Esophagus muscularis mucosa (tissue), 4 donors: Measurements from ENCODE around the gene CLDN5. TPM values are rescaled to one million over a fixed set of nuclear protein-coding genes. Genes with fewer than 3 reads are reported as not detected.

Source experiments
- DNase-seq: peaks from one replicate; pipeline ENCODE4 v3.0.0-alpha.2; 2017; ENCODE audit errors: extremely low spot score
- H3K27ac ChIP-seq, 4 donors: fragments of 200-600 bp; sonication (generic); replicated peaks in 1 of 4; 1 replicate in 3 of 4; 2 replicates in 1 of 4; pipeline ENCODE4 v1.5.1; 2016 to 2019; ENCODE audit warnings: mild to moderate bottlenecking in 1 of 4
- H3K27me3 ChIP-seq, 4 donors: fragments of 200-600 bp; sonication (generic); one replicate each; pipeline versions ENCODE4 v1.5.1 to v1.6.0; 2016 to 2019
- H3K36me3 ChIP-seq, 4 donors: fragments of 200-600 bp; sonication (generic); one replicate each; pipeline ENCODE4 v1.5.1; 2016 to 2019
- H3K4me1 ChIP-seq, 4 donors: fragments of 200-600 bp; sonication (generic); one replicate each; pipeline ENCODE4 v1.5.1; 2016 to 2019
- H3K4me3 ChIP-seq, 4 donors: fragments of 200-600 bp; sonication (generic); 1 replicate in 2 of 4; 2 replicates in 2 of 4; pipeline ENCODE4 v1.5.1; 2016 to 2019; ENCODE audit warnings: mild to moderate bottlenecking in 4 of 4, moderate library complexity in 1 of 4
- H3K9me3 ChIP-seq, 4 donors: fragments of 200-600 bp; sonication (generic); 1 replicate in 3 of 4; 2 replicates in 1 of 4; pipeline ENCODE4 v1.5.1; 2016 to 2019
- EP300 ChIP-seq: sonication (generic); formaldehyde crosslinking; IDR thresholded peaks from one replicate; pipeline ENCODE4 v1.6.1; 2017; ENCODE audit warnings: antibody characterized with exemption
- POLR2A ChIP-seq: fragments of 450-650 bp; IDR thresholded peaks from one replicate; pipeline ENCODE4 v1.6.1; 2017; ENCODE audit warnings: antibody characterized with exemption, moderate library complexity, mild to moderate bottlenecking, low read depth
- POLR2AphosphoS5 ChIP-seq, 2 donors: sonication (generic); formaldehyde crosslinking; IDR thresholded peaks; one replicate each; pipeline ENCODE4 v1.6.1; 2017; ENCODE audit warnings: antibody characterized with exemption in 2 of 2
- WGBS: methylation state at CpG from one replicate; pipeline ENCODE4 v1.1.5; 2018; 5-methylcytosine and 5-hydroxymethylcytosine counted together
- intact Hi-C: fragments of 100-400 bp; cut with DNase I; formaldehyde crosslinking; loops from one replicate; pipeline ENCODE4 v1.15.1; 2023
- total RNA-seq, 4 donors: library from RNA; depleted of rRNA; stranded (reverse); fragments of >200 nt; gene quantifications; one replicate each; pipeline versions ENCODE4 v1.1.0 to v1.2.1, GENCODE V29; 2016
- TF ChIP-seq, protein P1 (sequence below), 3 experiments: fragments of 200-600 bp in 2 of 3; fragments of 450-650 bp in 1 of 3; sonication (generic) in 2 of 3; IDR thresholded peaks; one replicate each; pipeline ENCODE4 v1.5.1; 2017 to 2019; ENCODE audit warnings: antibody characterized with exemption in 3 of 3, mild to moderate bottlenecking in 2 of 3, moderate library complexity in 1 of 3

Gene CLDN5
- total RNA-seq, 4 donors from 2014 or later = 39.9 to 209 (median 147) TPM

DNA sequence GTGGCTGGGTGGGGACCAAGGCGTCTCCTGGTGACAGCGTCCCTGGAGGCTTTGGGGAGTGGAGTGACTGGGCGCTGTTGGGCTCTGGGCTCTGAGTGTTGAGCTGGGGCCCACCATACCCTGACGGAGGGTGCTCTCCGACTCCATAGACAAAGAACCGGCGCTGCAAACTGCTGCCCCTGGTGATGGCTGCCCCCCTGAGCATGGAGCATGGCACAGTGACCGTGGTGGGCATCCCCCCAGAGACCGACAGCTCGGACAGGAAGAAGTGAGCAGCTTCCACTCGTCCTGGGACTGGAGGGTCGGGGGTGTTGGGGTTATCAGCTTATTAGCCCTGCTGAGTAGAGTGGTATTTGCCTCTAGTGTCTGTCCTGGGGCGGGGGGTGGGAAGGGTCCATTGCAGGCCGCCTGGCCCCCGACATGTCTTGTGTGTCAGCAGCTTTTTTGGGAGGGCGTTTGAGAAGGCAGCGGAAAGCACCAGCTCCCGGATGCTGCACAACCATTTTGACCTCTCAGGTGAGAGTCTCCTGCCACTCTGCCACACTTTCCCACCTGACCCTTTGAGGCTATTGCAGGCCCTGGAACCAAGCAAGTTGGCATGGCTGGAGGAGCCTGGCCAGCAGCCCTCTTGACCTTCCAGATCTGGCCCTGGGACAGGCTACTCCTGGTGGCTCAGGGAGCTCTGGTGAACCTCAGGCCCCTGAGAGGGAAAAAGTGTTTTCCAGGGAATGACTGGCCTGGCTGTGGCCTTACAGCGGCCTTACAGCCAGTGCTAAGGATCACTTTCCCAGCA lies 7.6 kb downstream of the CLDN5 start:
- no peaks in the 10 kb centered on the region for H3K4me1 ChIP-seq
- intact Hi-C loops = no loop called here
- no peak for TF ChIP-seq POLR2AphosphoS5 (IDR thresholded peaks at IDR 0.05)
- H3K27me3 ChIP-seq = no peaks in the 10 kb centered on the region
- no peaks in the 10 kb centered on the region for H3K36me3 ChIP-seq
- 93% methylated on average over 14 of the region's 19 CpGs for WGBS
- H3K4me3 ChIP-seq = no peak overlapping the region
- no peak for DNase-seq
- H3K9me3 ChIP-seq = peaks cover 0 to 14% (median 3%) of the 10 kb centered on the region in 4 donors
- no peak overlapping the region for H3K27ac ChIP-seq

DNA sequence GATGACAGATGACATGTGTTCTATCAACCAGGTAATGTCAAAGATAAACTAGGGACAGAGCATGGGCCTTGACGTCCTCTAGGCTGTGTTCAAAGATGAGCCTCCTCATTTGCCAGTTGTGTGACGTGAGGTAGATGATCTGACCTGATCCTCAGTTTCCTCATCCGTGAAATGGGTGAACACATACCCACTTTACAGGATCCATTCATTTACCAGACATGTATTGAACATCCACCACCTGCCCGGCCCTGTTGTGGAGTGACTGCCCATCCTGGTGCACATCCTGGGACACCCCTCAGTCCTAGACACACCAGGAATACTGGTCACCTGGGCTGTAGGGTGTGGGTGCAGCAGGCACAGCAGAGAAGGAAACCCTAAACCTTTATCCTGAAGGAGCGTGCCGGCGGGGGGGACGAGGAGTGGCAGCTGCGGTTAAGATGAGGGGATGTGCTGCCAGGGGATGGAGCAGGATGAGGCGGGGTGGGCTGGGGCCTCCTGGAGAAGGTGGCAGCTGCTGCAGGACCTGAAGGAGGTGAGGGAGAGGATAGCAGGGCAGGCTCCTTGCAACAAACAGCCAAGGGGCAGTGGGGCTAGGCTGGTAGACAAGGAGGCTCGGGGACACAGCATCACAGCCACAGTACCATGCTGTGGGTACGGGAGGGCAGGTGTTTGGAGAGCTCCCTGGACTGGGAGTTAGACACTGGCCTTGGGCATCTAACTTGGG lies 8.4 kb downstream of the CLDN5 start:
- H3K27ac ChIP-seq = no peak overlapping the region
- TF ChIP-seq POLR2A = no peak
- TF ChIP-seq EP300 = no peak
- no peak for TF ChIP-seq POLR2AphosphoS5 (IDR thresholded peaks at IDR 0.05)
- TF ChIP-seq, protein P1, sequence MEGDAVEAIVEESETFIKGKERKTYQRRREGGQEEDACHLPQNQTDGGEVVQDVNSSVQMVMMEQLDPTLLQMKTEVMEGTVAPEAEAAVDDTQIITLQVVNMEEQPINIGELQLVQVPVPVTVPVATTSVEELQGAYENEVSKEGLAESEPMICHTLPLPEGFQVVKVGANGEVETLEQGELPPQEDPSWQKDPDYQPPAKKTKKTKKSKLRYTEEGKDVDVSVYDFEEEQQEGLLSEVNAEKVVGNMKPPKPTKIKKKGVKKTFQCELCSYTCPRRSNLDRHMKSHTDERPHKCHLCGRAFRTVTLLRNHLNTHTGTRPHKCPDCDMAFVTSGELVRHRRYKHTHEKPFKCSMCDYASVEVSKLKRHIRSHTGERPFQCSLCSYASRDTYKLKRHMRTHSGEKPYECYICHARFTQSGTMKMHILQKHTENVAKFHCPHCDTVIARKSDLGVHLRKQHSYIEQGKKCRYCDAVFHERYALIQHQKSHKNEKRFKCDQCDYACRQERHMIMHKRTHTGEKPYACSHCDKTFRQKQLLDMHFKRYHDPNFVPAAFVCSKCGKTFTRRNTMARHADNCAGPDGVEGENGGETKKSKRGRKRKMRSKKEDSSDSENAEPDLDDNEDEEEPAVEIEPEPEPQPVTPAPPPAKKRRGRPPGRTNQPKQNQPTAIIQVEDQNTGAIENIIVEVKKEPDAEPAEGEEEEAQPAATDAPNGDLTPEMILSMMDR (IDR thresholded peaks at IDR 0.05) = no peak
- H3K9me3 ChIP-seq = peaks cover 0 to 14% (median 3%) of the 10 kb centered on the region in 4 donors
- no peak for DNase-seq
- no peaks in the 10 kb centered on the region for H3K36me3 ChIP-seq
- no peaks in the 10 kb centered on the region for H3K27me3 ChIP-seq
- intact Hi-C loops = no loop called here
- no peaks in the 10 kb centered on the region for H3K4me1 ChIP-seq
- WGBS = 98% methylated on average over 12 of the region's 12 CpGs
- H3K4me3 ChIP-seq = no peak overlapping the region

DNA sequence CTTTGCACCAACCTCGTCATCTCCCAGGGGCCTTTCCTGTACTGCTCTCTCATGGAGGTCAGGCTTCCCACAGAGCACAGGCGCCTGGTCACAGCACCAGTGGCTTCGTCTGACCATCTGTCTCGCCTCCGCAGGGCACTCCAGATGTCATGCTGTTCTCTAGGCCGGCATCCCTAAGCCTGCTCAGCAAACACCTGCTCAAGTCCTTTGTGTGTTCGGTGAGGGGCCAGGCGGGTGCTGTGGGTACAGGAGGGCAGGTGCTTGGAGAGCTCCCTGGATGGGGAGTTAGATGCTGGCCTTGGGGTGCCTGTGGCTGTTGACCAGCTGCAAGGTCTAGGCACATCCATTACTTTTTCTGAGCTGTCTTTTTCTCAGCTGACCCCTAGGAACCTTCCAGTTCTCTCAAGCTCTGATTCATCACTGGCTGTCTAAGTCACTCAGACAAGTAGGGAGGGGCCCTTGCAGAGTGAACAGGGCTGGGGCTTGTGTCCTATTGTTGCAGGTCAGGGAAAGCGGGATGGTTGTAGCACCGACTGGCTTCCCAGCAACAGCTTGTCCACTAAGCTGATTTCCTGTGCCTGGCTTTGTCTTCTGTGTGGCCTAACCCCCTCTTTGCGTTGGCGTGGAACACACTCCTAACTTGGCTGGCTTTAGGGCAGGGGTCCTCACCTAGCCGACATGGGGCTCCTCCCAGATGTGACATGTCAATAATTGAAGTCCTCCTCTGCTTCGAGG lies 9.2 kb downstream of the CLDN5 start:
- Histone ChIP-seq H3K9me3 (peaks cover 0 to 14% (median 3%) of the 10 kb centered on the region in 4 donors), H3K27me3 (no peaks in the 10 kb centered on the region), H3K27ac (no peak overlapping the region), H3K4me1 (no peaks in the 10 kb centered on the region), H3K36me3 (no peaks in the 10 kb centered on the region), H3K4me3 (no peak overlapping the region)
- DNase-seq = no peak
- intact Hi-C loops = no loop called here
- TF ChIP-seq POLR2A = no peak
- TF ChIP-seq, protein P1 (IDR thresholded peaks at IDR 0.05) = no peak
- WGBS = 91% methylated on average over 14 of the region's 14 CpGs

DNA sequence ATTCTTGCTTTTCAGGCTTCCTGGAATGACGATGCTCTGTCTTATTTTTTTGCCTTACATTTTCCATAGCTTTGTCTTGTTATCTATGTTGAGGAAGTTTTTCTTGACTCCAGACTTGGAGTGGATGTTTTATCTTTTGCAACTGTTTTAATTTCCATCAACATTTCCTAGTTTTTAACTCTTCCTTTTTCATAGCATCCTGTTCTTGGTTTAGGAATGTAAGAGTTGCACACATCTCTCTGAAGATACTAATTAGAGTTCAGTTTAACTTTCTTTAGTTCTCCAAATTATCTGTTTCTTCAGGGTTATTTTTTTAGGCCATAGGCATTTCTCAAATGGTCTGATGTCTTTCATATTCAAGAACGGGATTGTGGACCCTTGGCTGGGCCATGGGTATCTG lies 10.4 kb downstream of the CLDN5 start:
- no peak for TF ChIP-seq POLR2AphosphoS5 (IDR thresholded peaks at IDR 0.05)
- TF ChIP-seq, protein P1 (IDR thresholded peaks at IDR 0.05) = no peak
- TF ChIP-seq POLR2A = no peak
- no peak for TF ChIP-seq EP300
- Histone ChIP-seq H3K27ac (no peak overlapping the region), H3K9me3 (peaks cover 0 to 14% (median 3%) of the 10 kb centered on the region in 4 donors), H3K27me3 (no peaks in the 10 kb centered on the region), H3K4me1 (no peaks in the 10 kb centered on the region), H3K4me3 (no peak overlapping the region), H3K36me3 (no peaks in the 10 kb centered on the region)
- DNase-seq = no peak
- intact Hi-C loops = no loop called here
- WGBS = 50% methylated on average over 2 of the region's 2 CpGs

DNA sequence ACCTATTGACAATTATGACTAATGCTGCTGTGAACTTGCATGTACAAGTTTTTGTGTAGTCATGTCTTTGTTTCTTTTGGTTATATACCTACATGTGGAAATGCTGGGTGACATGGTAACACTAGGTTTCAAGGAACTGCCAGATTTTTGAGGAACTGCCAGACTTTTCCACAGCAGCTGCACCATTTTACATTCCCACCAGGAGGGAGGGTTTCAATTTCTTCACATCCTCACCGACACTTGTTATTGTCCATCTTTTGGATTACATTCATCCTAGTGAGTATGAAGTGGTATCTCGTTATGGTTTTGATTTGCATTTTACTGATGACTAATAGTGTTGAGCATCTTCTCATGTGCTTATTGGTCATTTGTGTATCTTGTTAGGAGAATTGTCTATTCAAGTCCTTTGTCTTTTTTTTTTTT lies 13.3 kb downstream of the CLDN5 start:
- Histone ChIP-seq H3K36me3 (no peaks in the 10 kb centered on the region), H3K9me3 (peaks cover 0 to 14% (median 3%) of the 10 kb centered on the region in 4 donors), H3K4me1 (no peaks in the 10 kb centered on the region), H3K27me3 (no peaks in the 10 kb centered on the region), H3K4me3 (no peak overlapping the region), H3K27ac (no peak overlapping the region)
- DNase-seq = no peak
- no peak for TF ChIP-seq POLR2AphosphoS5 (IDR thresholded peaks at IDR 0.05)
- no peak for TF ChIP-seq POLR2A
- TF ChIP-seq EP300 = no peak
- TF ChIP-seq, protein P1 (IDR thresholded peaks at IDR 0.05) = no peak
- intact Hi-C loops = no loop called here
- WGBS = 87% methylated on average over 2 of the region's 2 CpGs
